GM18505 (cell line): ENCODE measurements around the gene NRF1.
"Not testable (repeated sequence)": the region's sequence is repeated elsewhere in the genome, so short reads cannot be mapped to it uniquely, and the experiment has no call there.

Experiments used
- ATAC-seq: cut with Tn5 transposase; IDR thresholded peaks from one replicate; pipeline ENCODE4 v1.9.1; 2021; ENCODE audit not compliant: unreplicated experiment
- POLR2A ChIP-seq: IDR thresholded peaks from 4 replicates; pipeline ENCODE4 v1.6.1; 2011; ENCODE audit warnings: borderline replicate concordance; ENCODE audit not compliant: insufficient read depth, insufficient read length; ENCODE audit errors: extremely low read depth

Gene NRF1

GRCh38 chr7:129643550-129644170 lies 32.1 kb downstream of the NRF1 start:
- TF ChIP-seq POLR2A = no peak
- no peak for ATAC-seq

GRCh38 chr7:129644634-129645230 lies 33.2 kb downstream of the NRF1 start:
- TF ChIP-seq POLR2A = no peak

DNA sequence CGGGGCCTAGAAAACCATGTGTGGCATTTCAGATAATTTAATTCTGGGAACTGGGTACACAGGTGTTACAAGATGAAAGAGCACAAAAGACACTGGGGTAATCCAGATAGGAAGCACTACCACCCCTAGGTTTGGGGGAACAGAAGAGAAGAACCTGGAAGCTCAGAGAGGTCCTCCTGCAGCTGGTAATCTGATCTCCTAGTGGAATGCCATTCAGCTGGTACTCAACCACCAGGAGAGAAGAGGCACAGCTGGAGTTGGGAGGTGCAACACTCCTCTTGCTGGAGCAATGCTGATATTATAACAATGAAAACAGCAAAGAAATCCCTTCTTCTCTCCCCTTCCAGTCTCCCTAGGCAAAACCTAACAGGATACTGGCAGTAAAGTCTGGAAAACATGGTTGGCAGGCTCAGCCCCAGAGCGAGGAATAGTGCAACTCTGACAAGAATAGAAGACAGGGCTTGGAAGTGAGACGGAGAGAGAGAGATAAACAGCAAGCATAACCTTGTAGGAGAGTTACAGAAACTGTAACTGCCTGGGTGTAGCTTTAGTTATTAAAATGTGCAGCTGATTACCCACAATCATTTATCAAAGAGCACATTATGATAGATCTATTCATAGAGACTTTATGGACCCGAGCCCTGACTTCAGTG lies 35.0 kb downstream of the NRF1 start:
- no peak for ATAC-seq
- TF ChIP-seq POLR2A = no peak

More at GRCh38 chr7:129644634-129645230, 33.2 kb downstream of the NRF1 start:
- ATAC-seq = no peak

- no peak for TF ChIP-seq POLR2A
- ATAC-seq = no peak
These were observed 37.7 kb downstream of the NRF1 start for GRCh38 chr7:129649128-129649690.

DNA sequence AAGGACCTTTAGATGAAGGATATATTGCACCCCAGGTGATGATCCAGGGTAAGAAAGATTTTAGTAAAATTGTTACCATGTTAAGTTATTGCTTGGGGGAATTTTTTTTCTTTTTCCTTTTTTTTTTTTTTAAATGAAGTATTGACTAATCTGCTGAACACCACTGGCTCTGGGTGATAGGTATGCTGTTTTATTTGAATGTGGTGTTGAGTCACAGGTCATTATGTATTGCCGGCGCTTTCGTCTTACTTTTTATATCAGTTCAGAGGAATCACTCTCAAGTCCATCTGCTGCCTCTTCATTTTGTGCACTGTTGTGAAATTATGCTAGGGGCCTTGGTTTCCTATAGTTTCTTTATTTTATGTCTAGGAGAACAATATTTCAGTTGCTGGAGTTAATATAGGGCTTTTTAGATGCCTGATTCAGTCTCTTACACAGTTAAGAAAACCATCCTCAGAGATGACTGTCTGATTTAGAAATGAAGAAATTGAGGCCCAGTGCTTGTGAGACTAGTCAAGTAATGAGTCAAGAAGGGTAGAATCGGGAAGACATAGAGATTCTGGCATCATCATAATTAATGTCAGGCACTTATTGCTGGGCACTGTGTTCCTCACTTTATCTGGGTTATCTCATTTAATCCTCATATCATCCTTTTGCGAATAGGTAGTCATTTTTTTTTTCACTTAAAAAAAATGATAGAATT lies 38.7 kb downstream of the NRF1 start:
- no peak for ATAC-seq
- TF ChIP-seq POLR2A = no peak

GRCh38 chr7:129652914-129653313 lies 41.4 kb downstream of the NRF1 start:
- no peak for TF ChIP-seq POLR2A
- no peak for ATAC-seq

GRCh38 chr7:129655811-129656210 lies 44.3 kb downstream of the NRF1 start:
- ATAC-seq = no peak
- TF ChIP-seq POLR2A = no peak

DNA sequence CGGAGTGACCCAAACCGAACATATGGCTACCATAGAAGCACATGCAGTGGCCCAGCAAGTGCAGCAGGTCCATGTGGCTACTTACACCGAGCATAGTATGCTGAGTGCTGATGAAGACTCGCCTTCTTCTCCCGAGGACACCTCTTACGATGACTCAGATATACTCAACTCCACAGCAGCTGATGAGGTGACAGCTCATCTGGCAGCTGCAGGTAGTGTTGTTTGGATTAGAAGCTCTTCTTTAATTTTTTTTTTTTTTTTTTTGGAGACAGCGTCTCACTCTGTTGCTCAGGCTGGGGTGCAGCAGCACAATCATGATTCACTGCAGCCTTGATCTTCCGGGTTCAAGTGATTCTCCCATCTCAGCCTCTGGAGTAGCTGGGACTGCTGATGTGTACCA lies 45.8 kb downstream of the NRF1 start:
- no peak for TF ChIP-seq POLR2A
- no peak for ATAC-seq

GRCh38 chr7:129659907-129660306 lies 48.4 kb downstream of the NRF1 start:
- not testable (repeated sequence) for ATAC-seq

GRCh38 chr7:129661645-129662182 lies 50.2 kb downstream of the NRF1 start:
- no peak for TF ChIP-seq POLR2A
- ATAC-seq = no peak

DNA sequence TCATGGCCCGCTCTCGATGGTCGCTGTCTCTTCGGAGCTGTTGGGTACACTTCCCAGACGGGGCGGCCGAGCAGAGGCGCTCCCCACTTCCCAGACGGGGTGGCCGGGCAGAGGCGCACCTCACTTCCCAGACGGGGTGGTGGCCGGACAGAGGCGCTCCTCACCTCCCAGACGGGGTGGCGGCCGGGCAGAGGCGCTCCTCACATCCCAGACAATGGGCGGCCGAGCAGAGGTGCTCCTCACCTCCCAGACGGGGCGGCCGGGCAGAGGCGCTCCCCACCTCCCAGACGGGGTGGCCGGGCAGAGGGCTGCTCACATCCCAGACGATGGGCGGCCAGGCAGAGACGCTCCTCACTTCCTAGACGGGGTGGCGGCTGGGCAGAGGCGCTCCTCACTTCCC lies 51.7 kb downstream of the NRF1 start:
- not testable (repeated sequence) for ATAC-seq

DNA sequence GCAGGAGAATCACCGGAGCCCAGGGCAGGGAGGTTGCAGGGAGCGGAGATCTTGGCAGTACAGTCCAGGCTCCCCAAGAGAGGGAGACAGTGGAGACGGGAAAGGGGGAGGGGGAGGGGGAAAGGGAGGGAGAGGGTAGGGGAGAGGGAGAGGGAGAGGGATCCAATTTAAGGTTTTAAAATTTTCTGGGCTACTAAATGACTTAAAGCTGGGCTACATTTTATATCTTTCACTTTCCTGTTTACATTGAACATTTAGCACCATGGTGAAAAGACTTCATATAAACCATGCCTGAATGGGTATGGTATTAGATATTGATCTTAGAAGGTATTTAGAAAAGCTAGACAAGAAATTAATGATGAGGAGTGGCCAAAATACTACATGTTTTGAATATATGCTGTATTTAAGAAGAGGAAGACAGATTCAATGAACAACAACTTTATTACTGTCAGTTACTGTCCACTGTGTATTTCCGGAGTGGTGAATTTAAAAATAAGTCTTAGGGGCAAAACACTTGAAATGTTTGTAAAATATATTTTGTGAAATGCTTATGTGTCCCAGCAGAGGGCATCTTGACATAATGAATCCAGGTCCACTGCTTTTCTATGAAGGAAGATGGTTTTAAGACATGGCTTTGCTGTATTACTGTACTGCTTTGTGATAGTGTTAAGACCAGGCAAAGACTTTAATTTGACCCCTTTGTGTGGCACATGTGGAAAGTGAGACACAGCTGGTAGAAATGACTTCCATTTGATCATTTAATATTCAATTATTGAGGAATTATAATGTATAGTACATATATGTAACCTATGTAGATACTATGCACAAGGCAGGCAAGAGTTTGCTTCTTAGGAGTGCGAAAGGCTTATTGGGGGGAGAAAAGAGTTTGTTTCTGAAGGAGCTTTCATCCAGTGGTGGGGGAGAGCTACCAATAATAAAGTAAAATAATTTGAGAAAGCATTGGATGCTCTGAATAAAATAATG lies 52.8 kb downstream of the NRF1 start:
- ATAC-seq = no peak
- no peak for TF ChIP-seq POLR2A
